Thyroid gland (tissue), 4 donors: Measurements from ENCODE around the gene KYAT1. TPM values are rescaled to one million over a fixed set of nuclear protein-coding genes. Genes with fewer than 3 reads are reported as not detected.
A peak's percentile ranks its signal among the peaks of the same experiment; 100 is the strongest.

ENCODE experiments used
- DNase-seq, 2 donors: peaks; one replicate each; pipeline ENCODE4 v3.0.0-alpha.2; 2019
- H3K27ac ChIP-seq, 3 donors: fragments of 200-600 bp; sonication (generic); 1 replicate in 2 of 3; 2 replicates in 1 of 3; pipeline ENCODE4 v1.5.1; 2016 to 2019; ENCODE audit warnings: mild to moderate bottlenecking in 1 of 3, moderate library complexity in 1 of 3
- H3K27me3 ChIP-seq: fragments of 200-600 bp; sonication (generic); one replicate; pipeline ENCODE4 v1.5.1; 2019
- H3K36me3 ChIP-seq, 2 donors: fragments of 200-600 bp; sonication (generic); one replicate each; pipeline ENCODE4 v1.5.1; 2016 to 2019
- H3K4me1 ChIP-seq, 2 donors: fragments of 200-600 bp; sonication (generic); one replicate each; pipeline ENCODE4 v1.5.1; 2017 to 2019
- H3K4me3 ChIP-seq, 3 donors: fragments of 200-600 bp; sonication (generic); replicated peaks in 1 of 3; 1 replicate in 2 of 3; 2 replicates in 1 of 3; pipeline ENCODE4 v1.5.1; 2016; ENCODE audit warnings: mild to moderate bottlenecking in 1 of 3
- H3K9me3 ChIP-seq: fragments of 200-600 bp; sonication (generic); one replicate; pipeline ENCODE4 v1.5.1; 2017
- CTCF ChIP-seq, 6 experiments: fragments of 200-600 bp in 3 of 6; fragments of 450-650 bp in 3 of 6; sonication (generic) in 3 of 6; IDR thresholded peaks; one replicate each; pipeline ENCODE4 v1.5.1; 2016 to 2019; ENCODE audit warnings: antibody characterized with exemption in 6 of 6, mild to moderate bottlenecking in 2 of 6, inconsistent platforms in 1 of 6, moderate library complexity in 1 of 6
- POLR2A ChIP-seq, 2 donors: fragments of 450-650 bp; IDR thresholded peaks; one replicate each; pipeline ENCODE4 v1.6.1; 2017; ENCODE audit warnings: antibody characterized with exemption in 2 of 2, mild to moderate bottlenecking in 2 of 2, moderate library complexity in 1 of 2
- WGBS, 2 donors: methylation state at CpG; one replicate each; pipeline ENCODE4 v1.1.5; 2017; 5-methylcytosine and 5-hydroxymethylcytosine counted together
- intact Hi-C: fragments of 100-400 bp; cut with DNase I; formaldehyde crosslinking; loops from one replicate; pipeline ENCODE4 v1.15.1; 2023
- total RNA-seq, 4 donors: library from RNA; depleted of rRNA; stranded (reverse); fragments of >200 nt; gene quantifications; one replicate each; pipeline ENCODE4 v1.2.3, GENCODE V29; 2016

Gene KYAT1
- total RNA-seq, 4 donors from 2014 or later, result 5.8 to 12.6 (median 12.3) TPM

GRCh38 chr9:128818839-128819715 is 62.7 kb downstream of the KYAT1 start:
- H3K27ac ChIP-seq, result peak overlapping the region in 1 of 3 donors; percentile 36
- intact Hi-C loops, result no loop called here
- H3K4me3 ChIP-seq, result peak overlapping the region; percentile 24 to 54 (median 24)
- peaks cover 9% of the 10 kb centered on the region in 2 donors for H3K4me1 ChIP-seq
- DNase-seq, result peak; percentile 53 to 56
- WGBS, 2 donors, result 43 to 76% methylated on average over 8 to 24 of the region's 90 CpGs
- H3K27me3 ChIP-seq, result no peaks in the 10 kb centered on the region
- TF ChIP-seq POLR2A (IDR thresholded peaks at IDR 0.05), result no peak
- TF ChIP-seq CTCF (IDR thresholded peaks at IDR 0.05), result no peak
- H3K36me3 ChIP-seq, result peaks cover 11 to 13% of the 10 kb centered on the region in 2 donors
- H3K9me3 ChIP-seq, result no peaks in the 10 kb centered on the region

DNA sequence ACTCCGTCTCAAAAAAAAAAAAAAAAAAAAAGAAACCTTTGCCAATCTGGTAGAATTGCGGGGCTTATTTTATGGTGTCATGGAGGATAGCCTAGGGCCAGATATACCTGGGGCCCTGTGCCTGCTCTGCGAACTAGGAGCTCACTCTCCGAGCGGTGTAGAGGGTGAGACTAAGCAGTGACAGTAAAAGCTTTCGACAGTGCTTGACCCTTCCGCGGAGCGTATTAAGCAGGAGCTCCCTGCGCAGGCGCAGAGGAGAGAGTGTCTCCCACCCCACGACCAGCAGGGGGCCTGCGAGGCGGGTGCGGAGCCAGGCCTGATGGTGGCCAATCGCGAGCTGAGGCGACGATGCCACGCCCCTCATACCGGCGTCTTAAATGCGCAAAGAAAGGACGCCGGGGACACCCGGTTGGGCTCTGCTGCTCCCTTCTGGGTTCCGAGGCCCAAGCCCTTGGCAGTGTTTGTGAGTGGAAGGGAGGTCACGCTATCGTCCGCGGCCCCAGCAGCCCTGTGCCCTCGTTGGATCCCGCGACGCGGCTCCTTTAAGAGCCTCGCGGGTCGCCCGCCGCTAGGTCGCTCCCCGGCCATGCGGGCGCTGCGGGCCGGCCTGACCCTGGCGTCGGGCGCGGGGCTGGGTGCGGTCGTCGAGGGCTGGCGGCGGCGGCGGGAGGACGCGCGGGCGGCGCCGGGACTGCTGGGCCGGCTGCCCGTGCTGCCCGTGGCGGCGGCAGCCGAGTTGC is 63.5 kb downstream of the KYAT1 start, which contains the start of gene ENDOG:
ENDOG (plus strand) TSS at position 402 of the 740 bp plus-strand sequence; CDS start at position 587, 185 bp downstream.
- Histone ChIP-seq H3K27me3 (no peaks in the 10 kb centered on the region), H3K4me3 (peak within 1 kb of the TSS; percentile 24 to 54 (median 24)), H3K9me3 (no peaks in the 10 kb centered on the region), H3K36me3 (peaks cover 8 to 13% of the 10 kb centered on the region in 2 donors), H3K27ac (peak within 1 kb of the TSS in 1 of 3 donors; percentile 68), H3K4me1 (peaks cover 9% of the 10 kb centered on the region in 2 donors)
- WGBS, 2 donors, result 0 to 1% methylated on average over 10 to 45 of the region's 70 CpGs
- intact Hi-C loops, result no loop called here
- TF ChIP-seq POLR2A (IDR thresholded peaks at IDR 0.05) (peak in 1 of 2 donors; percentile 97), CTCF (IDR thresholded peaks at IDR 0.05) (peak; percentile 92 to 99 (median 98))
- DNase-seq, result peak; percentile 98 to 99

GRCh38 chr9:128810873-128811272 is 70.9 kb downstream of the KYAT1 start:
- Histone ChIP-seq H3K27ac (no peak overlapping the region), H3K36me3 (peaks cover 18 to 20% of the 10 kb centered on the region in 2 donors), H3K4me1 (no peaks in the 10 kb centered on the region), H3K4me3 (no peak overlapping the region), H3K27me3 (no peaks in the 10 kb centered on the region), H3K9me3 (no peaks in the 10 kb centered on the region)
- intact Hi-C loops, result no loop called here
- no peak for DNase-seq
- no peak for TF ChIP-seq CTCF (IDR thresholded peaks at IDR 0.05)
- no peak for TF ChIP-seq POLR2A (IDR thresholded peaks at IDR 0.05)
- 78 to 81% methylated on average over 5 of the region's 5 CpGs for WGBS, 2 donors

GRCh38 chr9:128809831-128810230 is 71.9 kb downstream of the KYAT1 start:
- no peak for DNase-seq
- Histone ChIP-seq H3K36me3 (peaks cover 24 to 27% of the 10 kb centered on the region in 2 donors), H3K4me1 (no peaks in the 10 kb centered on the region), H3K27ac (no peak overlapping the region), H3K9me3 (no peaks in the 10 kb centered on the region), H3K27me3 (no peaks in the 10 kb centered on the region), H3K4me3 (no peak overlapping the region)
- intact Hi-C loops, result no loop called here
- TF ChIP-seq CTCF (IDR thresholded peaks at IDR 0.05) (no peak), POLR2A (IDR thresholded peaks at IDR 0.05) (no peak)
- WGBS, 2 donors, result 56 to 67% methylated on average over 2 of the region's 2 CpGs
